Activated CD4-positive, alpha-beta T cell treated with anti-CD3 and anti-CD28 coated beads, Interleukin-10, Interleukin-2, amounts not matched to agents 100 ng/mL and 50 ng/mL, durations not matched to agents 16 hours and 8 hours (primary cell): Measurements from ENCODE around the gene SLC37A4.
"Not testable (repeated sequence)": the region's sequence is repeated elsewhere in the genome, so short reads cannot be mapped to it uniquely, and the experiment has no call there.

Experiments used
- DNase-seq: peaks from one replicate; pipeline ENCODE4 v3.0.0-alpha.2; 2020

The SLC37A4 gene

GRCh38 chr11:119030329-119031047, at the start of gene SLC37A4:
Gene SLC37A4 (minus strand): TSS chr11:119030877.
- peak; percentile 99 for DNase-seq

GRCh38 chr11:119078675-119079420, 48.2 kb upstream of the SLC37A4 start:
- no peak for DNase-seq

- DNase-seq = no peak
Measured at GRCh38 chr11:119077839-119078238, 47.2 kb upstream of the SLC37A4 start.

- peak; percentile 99 for DNase-seq
Measured at GRCh38 chr11:119067371-119068222, 36.9 kb upstream of the SLC37A4 start, which contains the start of gene VPS11. Gene VPS11 (plus strand): TSS chr11:119067818. CDS start chr11:119067824, 6 bp downstream.

- DNase-seq = peak; percentile 63
Measured at GRCh38 chr11:119065369-119065768, 34.7 kb upstream of the SLC37A4 start.

- DNase-seq = no peak
Measured at GRCh38 chr11:119062779-119063178, 32.1 kb upstream of the SLC37A4 start.

GRCh38 chr11:119061256-119061655, 30.6 kb upstream of the SLC37A4 start:
- DNase-seq = no peak

GRCh38 chr11:119059128-119059527, 28.5 kb upstream of the SLC37A4 start:
- DNase-seq = not testable (repeated sequence)

GRCh38 chr11:119057000-119057769, 26.5 kb upstream of the SLC37A4 start, which contains the start of gene HYOU1:
Gene HYOU1 (minus strand): TSS chr11:119057205. CDS start chr11:119056160, 1,045 bp downstream.
- DNase-seq = peak; percentile 99

- DNase-seq = peak; percentile 35
Measured at GRCh38 chr11:119056421-119056999, 25.8 kb upstream of the SLC37A4 start.

- DNase-seq = peak; percentile 53
Measured at GRCh38 chr11:119055901-119056300, 25.2 kb upstream of the SLC37A4 start.

GRCh38 chr11:119054418-119054817, 23.7 kb upstream of the SLC37A4 start:
- DNase-seq = no peak

GRCh38 chr11:119052163-119052814, 21.6 kb upstream of the SLC37A4 start:
- DNase-seq = no peak

GRCh38 chr11:119051440-119052162, 20.9 kb upstream of the SLC37A4 start:
- peak; percentile 19 for DNase-seq

GRCh38 chr11:119049081-119049480, 18.4 kb upstream of the SLC37A4 start:
- no peak for DNase-seq

GRCh38 chr11:119048644-119049043, 18.0 kb upstream of the SLC37A4 start:
- DNase-seq = no peak

- DNase-seq = peak; percentile 36
Measured at GRCh38 chr11:119047205-119047604, 16.5 kb upstream of the SLC37A4 start.

- no peak for DNase-seq
Measured at GRCh38 chr11:119046489-119046888, 15.8 kb upstream of the SLC37A4 start.

GRCh38 chr11:119044708-119045107, 14.0 kb upstream of the SLC37A4 start:
- no peak for DNase-seq

- DNase-seq = no peak
Measured at GRCh38 chr11:119042927-119043326, 12.2 kb upstream of the SLC37A4 start.
